Stimulated activated CD8-positive, alpha-beta memory T cell treated with anti-CD3 and anti-CD28 coated beads, Interleukin-15, amount 100 ng/mL, for 4 hours (primary cell): ENCODE results near the gene NFYC.

Source experiments
- DNase-seq, 2 donors: peaks; one replicate each; pipeline ENCODE4 v3.0.0-alpha.2; 2020; ENCODE audit warnings: low read depth in 2 of 2

NFYC gene

GRCh38 chr1:40798366-40799281 lies 107.1 kb downstream of the NFYC start:
- no peak for DNase-seq

GRCh38 chr1:40799351-40799867 lies 107.9 kb downstream of the NFYC start:
- no peak for DNase-seq

GRCh38 chr1:40801742-40802077 lies 110.2 kb downstream of the NFYC start:
- DNase-seq: no peak

GRCh38 chr1:40802078-40802741 lies 110.7 kb downstream of the NFYC start:
- DNase-seq: peak; percentile 67 to 68

DNA sequence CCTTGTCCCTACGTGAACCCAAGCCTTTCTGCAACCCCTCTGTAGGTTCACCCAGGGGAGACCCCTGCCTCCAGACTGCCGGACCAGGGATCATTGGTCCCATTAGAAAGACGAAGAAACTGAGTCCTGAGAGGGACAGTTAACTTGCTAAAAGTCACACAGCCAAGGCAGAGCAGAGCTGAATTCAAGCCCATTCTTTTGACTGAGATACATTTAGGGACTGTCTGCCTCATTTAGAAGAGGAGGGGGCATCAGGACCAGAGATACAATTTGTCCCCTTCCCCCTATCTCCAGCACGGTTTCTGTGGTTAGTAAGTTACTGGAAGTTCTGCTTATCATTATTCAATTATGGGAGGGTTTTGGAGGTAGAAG lies 111.2 kb downstream of the NFYC start:
- DNase-seq: no peak

- no peak for DNase-seq
Observed at GRCh38 chr1:40803447-40803846, 111.9 kb downstream of the NFYC start.

DNA sequence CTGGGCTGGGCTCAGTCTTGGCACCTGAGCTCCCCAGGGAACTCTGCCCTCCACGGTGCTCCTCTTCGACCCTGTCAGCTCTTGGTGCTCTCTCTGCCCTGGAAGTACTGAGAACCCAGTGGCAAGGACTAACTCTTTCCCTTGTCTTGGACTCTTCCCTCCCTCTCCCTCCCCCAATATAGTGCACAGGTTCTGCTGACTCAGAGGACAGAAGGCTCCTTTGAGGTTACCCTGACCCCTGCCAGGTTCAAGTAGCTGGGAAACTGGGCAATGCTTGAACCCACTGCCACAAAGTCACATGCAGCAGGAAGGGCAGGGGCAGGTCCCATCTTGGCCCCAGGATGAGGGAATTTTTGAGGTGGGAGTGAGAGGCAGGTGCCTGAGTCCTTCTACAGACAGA lies 112.4 kb downstream of the NFYC start:
- no peak for DNase-seq

DNA sequence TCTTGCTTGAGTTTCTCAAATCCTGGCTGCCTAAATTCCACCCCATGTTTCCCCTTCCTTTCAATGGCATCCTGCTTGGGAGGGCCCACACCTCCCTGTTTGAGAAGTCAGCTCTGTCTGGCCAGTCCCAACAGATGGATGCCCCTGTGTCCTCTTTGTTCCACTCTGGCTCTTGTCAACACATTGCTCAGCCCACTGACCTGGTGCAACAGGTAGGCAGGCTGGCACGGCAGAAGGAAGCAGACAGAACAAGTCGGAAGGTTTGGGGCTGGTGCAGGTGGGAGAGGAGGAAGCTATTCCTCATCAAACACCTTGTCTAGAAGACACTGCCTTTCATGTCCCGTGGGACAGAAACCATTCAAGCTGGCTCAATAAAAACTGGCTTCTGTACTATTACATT lies 114.7 kb downstream of the NFYC start:
- no peak for DNase-seq

- DNase-seq: no peak
Observed at GRCh38 chr1:40806731-40807695, 115.5 kb downstream of the NFYC start.

- DNase-seq: no peak
Observed at GRCh38 chr1:40808002-40808401, 116.5 kb downstream of the NFYC start.

DNA sequence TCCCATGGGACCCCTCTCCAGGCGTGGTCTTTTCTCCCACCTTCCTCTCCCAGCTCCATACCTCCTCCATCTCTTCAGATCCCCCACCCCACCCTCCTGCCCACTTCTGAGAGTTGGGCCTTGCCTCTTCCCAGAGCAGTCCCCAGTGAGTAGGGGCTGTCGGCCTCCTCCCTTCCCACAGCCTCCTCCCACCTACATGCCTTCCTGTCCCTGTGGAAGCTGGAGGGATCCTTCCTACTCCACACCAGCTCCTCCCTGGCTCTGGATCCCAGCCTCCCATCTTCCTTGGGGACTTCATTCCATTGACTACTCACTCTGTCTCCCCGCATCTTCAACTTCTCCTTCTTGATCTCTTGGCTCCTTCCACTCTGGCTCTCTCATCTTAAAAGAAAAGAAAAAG lies 116.9 kb downstream of the NFYC start:
- DNase-seq: no peak

- DNase-seq: no peak
Observed at GRCh38 chr1:40808909-40809308, 117.4 kb downstream of the NFYC start.

DNA sequence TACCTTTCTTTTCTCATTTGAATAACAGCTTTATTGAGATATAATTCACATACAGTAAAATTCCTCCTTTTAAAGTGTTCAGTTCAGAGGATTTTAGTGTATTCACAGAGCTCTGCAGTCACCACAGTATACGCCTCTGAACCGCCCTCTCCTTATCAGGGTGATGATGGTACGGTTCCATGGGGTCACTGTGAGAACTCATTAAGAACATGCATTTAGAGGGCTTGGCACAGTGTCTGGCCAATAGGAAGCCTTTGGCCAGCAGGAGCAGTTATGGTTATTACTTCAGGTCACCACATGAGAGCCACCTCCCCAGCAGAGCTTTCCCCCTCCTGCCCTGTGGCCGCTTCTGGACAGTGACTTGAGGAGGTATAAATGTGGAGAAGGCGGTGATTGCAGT lies 119.4 kb downstream of the NFYC start:
- DNase-seq: no peak

GRCh38 chr1:40815420-40815819 lies 123.9 kb downstream of the NFYC start:
- DNase-seq: no peak

- no peak for DNase-seq
Observed at GRCh38 chr1:40817791-40818263, 126.3 kb downstream of the NFYC start.

DNA sequence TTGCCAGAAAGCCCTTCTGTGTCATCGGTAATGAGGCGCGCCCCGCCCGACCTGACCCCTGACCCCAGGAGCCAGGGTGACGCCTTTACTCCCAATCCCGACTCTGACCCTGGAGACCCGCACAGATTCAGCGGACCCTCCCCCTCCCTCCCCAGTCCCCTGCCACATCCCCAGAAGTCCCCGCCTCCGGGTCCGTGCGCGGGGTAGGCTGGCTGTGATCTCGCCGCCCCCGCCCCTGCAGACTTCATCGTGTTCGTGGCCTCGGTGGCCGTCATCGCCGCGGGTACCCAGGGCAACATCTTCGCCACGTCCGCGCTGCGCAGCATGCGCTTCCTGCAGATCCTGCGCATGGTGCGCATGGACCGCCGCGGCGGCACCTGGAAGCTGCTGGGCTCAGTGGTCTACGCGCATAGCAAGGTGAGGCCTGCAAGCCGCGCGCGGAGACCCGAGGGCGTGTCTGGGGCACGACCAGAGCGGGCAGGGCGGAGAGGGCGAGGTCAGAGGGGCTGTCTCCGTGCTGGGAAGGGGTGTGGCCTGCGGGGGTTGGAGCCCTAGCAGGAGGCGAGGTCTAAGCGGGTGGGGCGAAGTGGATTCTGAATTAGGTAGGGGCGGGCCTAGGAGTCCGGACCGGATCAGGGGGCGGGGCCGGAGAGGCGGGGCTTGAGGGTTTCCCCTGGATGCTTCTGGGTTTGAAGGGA lies 126.9 kb downstream of the NFYC start:
- peak; percentile 63 to 72 for DNase-seq

GRCh38 chr1:40819101-40819500 lies 127.6 kb downstream of the NFYC start:
- DNase-seq: no peak

DNA sequence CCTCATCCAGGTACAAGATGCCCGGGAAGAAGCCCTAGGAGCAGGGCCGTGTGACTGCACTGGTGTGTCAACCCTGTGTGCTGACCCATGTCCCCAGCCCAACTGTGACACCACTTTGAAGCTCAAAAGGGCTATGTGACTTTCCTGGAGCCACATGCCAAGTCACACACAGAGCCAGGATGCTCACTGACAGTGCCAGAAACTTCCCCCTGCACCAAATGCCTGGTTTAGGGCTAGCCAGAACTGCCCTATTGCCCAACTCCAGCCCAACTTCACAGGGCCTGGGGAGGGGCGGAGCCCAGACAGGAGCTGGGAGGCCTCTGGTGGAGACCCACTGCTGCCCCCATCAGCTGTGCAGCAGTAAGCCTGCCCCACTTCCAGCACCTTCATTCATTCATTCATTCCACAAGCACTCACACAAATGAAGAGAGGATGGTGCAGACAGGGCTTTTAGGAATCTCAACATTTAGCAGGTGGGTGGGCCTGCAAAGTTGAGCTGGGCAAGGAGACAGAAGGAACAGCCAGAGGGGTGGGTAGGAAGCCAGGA lies 128.8 kb downstream of the NFYC start:
- DNase-seq: no peak
